ENCODE results near the gene ZFP36L1. TPM values are rescaled to one million over a fixed set of nuclear protein-coding genes. Genes with fewer than 3 reads are reported as not detected.

ZFP36L1 gene
- total RNA-seq, 4 donors from 2014 or later, result 363 to 395 (median 384) TPM

- no peak for TF ChIP-seq CTCF (IDR thresholded peaks at IDR 0.05)
- no peak for ATAC-seq (ENCODE audit: low FRiP score)
- no peak for DNase-seq (ENCODE audit: low spot score)
Measured at GRCh38 chr14:68761391-68761790, 31.5 kb downstream of the ZFP36L1 start.

- no peak for TF ChIP-seq CTCF (IDR thresholded peaks at IDR 0.05)
- ATAC-seq (ENCODE audit: low FRiP score) (no peak), DNase-seq (ENCODE audit: low spot score) (no peak)
Measured at GRCh38 chr14:68760761-68761160, 32.1 kb downstream of the ZFP36L1 start.

GRCh38 chr14:68759937-68760336 lies 32.9 kb downstream of the ZFP36L1 start:
- ATAC-seq (ENCODE audit: low FRiP score) (no peak), DNase-seq (ENCODE audit: low spot score) (no peak)
- no peak for TF ChIP-seq CTCF (IDR thresholded peaks at IDR 0.05)

- DNase-seq (ENCODE audit: low spot score) (no peak), ATAC-seq (ENCODE audit: low FRiP score) (no peak)
- no peak for TF ChIP-seq CTCF (IDR thresholded peaks at IDR 0.05)
Measured at GRCh38 chr14:68759017-68759560, 33.8 kb downstream of the ZFP36L1 start.

GRCh38 chr14:68758301-68758700 lies 34.6 kb downstream of the ZFP36L1 start:
- TF ChIP-seq CTCF (IDR thresholded peaks at IDR 0.05), result no peak
- DNase-seq (ENCODE audit: low spot score) (no peak), ATAC-seq (ENCODE audit: low FRiP score) (no peak)

GRCh38 chr14:68757618-68758081 lies 35.2 kb downstream of the ZFP36L1 start:
- DNase-seq (ENCODE audit: low spot score), result no peak
- no peak for TF ChIP-seq CTCF (IDR thresholded peaks at IDR 0.05)
- no peak for ATAC-seq (ENCODE audit: low FRiP score)

- TF ChIP-seq CTCF (IDR thresholded peaks at IDR 0.05), result no peak
- no peak for DNase-seq (ENCODE audit: low spot score)
- ATAC-seq (ENCODE audit: low FRiP score), result no peak
Measured at GRCh38 chr14:68756734-68757133, 36.1 kb downstream of the ZFP36L1 start.

All from omental fat pad (tissue), 4 donors.